GM20000 (cell line): ENCODE data around the gene RWDD4.

Source experiments
- DNase-seq: peaks from one replicate; pipeline ENCODE4 v3.0.0; 2012; ENCODE audit warnings: low spot score
- TF ChIP-seq, protein P1 (sequence below): IDR thresholded peaks from 2 replicates; pipeline ENCODE4 v1.5.1; 2012; ENCODE audit warnings: mild to moderate bottlenecking, control low read depth; ENCODE audit errors: extremely low read depth, missing control alignments

The RWDD4 gene

DNA sequence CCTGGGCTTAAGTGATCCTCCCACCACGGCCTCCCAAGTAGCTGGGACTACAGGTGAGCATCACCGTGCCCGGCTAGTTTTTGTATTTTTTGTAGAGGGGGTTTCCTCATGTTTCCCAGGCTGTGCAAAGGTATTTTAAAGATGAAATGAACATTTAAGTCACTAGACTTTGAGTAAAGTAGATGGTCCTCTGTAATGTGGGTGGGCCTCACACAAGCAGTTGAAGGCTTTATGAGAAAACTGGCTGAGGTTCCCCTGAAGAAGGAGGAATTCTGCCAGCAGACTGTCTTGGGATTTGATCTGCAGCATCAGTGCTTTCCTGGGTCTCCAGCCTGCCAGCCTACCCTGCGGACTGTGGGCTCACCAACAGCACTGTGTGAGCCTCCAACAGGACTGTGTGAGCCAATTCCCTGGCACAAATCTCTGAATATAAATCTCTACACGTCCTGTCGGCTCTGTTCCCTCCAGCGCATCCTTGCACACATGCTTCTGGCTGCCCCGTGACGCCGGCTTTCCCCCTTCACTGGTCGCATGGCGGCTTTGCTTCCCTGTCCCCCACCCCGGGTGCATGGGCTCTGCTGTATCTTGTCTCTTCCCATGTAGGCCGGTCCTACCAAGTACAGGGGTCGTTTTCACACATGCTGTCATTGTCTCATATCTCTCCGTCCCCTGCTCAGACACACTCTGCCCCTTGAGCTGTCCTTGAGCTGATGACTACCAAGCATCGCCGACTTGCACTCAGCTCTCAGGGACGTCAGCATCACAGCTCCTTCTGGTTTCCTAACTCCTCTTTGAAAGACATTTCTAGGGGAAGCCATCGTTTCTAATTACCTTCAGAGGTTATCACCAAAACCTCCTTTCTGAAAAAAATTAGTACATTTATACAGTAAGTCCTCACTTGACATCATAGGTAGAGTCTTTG lies 46.4 kb downstream of the RWDD4 start:
- TF ChIP-seq, protein P1, sequence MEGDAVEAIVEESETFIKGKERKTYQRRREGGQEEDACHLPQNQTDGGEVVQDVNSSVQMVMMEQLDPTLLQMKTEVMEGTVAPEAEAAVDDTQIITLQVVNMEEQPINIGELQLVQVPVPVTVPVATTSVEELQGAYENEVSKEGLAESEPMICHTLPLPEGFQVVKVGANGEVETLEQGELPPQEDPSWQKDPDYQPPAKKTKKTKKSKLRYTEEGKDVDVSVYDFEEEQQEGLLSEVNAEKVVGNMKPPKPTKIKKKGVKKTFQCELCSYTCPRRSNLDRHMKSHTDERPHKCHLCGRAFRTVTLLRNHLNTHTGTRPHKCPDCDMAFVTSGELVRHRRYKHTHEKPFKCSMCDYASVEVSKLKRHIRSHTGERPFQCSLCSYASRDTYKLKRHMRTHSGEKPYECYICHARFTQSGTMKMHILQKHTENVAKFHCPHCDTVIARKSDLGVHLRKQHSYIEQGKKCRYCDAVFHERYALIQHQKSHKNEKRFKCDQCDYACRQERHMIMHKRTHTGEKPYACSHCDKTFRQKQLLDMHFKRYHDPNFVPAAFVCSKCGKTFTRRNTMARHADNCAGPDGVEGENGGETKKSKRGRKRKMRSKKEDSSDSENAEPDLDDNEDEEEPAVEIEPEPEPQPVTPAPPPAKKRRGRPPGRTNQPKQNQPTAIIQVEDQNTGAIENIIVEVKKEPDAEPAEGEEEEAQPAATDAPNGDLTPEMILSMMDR, result no peak

DNA sequence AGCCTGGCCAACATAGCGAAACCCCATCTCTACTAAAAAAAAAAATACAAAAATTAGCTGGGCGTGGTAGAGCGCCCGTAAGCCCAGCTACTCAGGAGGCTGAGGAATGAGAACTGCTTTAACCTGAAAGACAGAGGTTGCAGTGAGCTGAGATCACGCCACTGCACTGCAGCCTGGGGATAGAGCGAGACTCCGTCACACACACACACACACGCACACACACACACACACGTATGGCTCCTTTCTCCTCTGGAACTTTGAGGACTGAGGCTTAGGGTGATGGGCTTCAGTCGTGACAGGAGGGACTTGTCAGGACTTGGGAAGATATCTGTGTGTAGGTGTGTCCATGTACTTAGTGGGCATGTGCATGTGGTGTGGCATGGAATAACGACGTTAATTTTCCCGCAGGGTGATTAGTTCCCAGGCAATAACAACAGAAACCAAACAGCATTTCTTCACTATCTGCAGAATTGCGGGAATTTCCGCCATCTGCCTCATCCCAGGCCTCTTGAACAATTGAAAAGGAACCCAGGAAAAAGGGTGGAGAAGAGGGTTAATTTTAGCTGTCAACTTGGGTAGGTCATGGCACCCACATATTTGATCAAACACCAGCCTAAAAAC lies 47.7 kb downstream of the RWDD4 start:
- TF ChIP-seq, protein P1, result no peak
- no peak for DNase-seq

More for the DNA sequence above, 46.4 kb downstream of the RWDD4 start:
- no peak for DNase-seq

DNA sequence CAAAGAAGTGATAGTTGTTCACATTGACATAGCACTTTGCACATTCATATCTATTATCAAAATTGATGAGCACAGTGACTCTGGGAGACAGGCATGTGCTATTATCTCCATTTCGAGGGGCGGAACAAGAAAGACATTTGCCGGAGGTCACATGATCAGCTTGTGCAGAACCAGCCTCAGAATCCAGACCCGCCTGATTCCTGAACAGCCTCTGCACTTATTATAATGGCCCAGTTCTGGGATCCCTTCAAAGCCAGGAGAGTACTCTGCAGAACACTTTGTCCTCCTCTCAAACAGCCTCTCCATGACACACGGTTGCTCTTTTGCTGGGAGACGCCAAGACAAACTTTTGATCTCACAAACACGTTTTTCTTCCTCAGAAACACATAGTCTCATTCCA lies 48.4 kb downstream of the RWDD4 start:
- no peak for DNase-seq
- TF ChIP-seq, protein P1, result no peak

DNA sequence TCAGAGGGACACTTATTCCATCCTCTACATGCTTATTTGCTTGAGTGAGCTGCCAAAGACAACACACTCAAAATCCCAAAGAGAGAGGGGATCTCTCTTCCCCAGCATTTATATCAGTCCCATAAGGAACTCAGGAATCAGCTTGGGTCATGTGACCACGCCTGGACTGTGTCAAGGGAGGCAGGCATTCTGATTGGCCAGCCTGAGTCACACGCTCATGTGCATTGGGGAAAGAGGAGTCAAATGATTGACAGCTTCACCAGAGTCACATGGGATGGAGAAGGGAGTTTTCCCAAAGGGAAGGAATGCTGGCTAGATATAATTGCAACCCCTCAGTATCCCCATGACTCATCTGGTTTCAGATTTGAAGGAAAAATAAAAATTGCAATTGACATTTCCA lies 49.0 kb downstream of the RWDD4 start:
- TF ChIP-seq, protein P1, result no peak
- no peak for DNase-seq

DNA sequence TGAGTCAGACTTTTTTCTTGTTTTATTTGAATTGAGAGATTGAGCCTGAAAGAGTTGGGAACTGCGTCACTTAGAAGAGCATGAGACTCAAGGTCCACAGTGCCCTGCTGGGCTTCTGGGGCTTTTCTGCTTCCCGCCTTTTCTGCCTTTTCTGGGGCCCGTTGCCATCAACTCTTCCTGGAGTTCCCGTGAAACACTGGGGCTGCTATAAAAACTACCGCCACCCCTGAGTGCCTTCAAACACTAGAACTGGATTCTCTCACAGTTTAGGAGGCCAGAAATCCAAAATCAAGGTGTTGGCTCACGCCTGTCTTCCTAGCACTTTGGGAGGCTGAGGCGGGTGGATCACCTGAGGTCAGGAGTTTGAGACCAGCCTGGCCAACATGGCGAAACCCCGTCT lies 49.8 kb downstream of the RWDD4 start:
- TF ChIP-seq, protein P1, result no peak
- no peak for DNase-seq

DNA sequence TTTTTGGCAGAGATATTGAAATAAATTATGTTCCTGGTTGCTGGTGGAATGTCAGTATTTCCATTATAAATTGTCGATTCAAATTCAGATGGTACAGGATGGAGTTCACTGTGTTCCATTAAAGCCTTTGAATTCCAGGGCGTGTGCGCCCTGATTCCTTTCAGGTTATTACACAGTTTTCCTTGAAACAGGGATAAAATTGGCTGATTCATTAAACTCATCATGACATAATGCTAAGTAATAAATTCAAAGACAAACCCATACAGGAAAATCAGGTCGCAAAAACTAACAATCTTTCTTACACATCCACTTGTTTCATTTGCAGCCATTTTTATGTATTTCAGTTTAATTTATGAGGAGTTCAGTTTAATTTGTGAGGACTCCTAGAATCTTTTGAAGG lies 51.1 kb downstream of the RWDD4 start:
- no peak for DNase-seq
- TF ChIP-seq, protein P1, result no peak

DNA sequence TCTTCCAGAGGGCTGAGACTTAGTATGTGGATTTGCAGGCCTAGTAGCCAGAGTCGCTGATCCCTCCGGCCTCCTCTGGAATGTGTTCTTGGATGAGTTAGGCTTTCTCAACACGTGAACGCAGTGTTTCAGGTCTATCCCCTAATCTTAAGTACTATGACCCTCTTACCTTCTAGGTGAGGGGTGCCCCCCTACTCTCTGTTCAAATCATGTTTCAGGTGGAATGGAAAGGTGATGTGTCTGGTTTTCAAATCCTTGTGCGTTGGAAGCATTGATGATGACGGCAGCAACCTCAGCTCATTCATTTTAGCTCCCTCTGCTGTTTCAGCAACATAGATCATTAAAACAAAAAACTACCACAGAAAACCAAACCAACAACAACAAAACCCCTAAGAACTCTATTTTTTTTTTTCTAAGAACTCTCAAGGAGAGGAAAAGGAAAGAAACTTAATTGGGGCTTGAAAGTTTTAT lies 56.4 kb downstream of the RWDD4 start:
- TF ChIP-seq, protein P1, result no peak
- no peak for DNase-seq
